22Rv1 (cell line): Measurements from ENCODE around the gene PIGQ.

Source experiments
- ZFX ChIP-seq: fragments of 450-650 bp; IDR thresholded peaks from 2 replicates; pipeline ENCODE4 v1.6.1; 2017; ENCODE audit warnings: antibody characterized with exemption, borderline replicate concordance
- TF ChIP-seq, protein P1 (sequence below): fragments of 450-650 bp; IDR thresholded peaks from 2 replicates; pipeline ENCODE4 v1.5.1; 2017; ENCODE audit warnings: mild to moderate bottlenecking

DNA sequence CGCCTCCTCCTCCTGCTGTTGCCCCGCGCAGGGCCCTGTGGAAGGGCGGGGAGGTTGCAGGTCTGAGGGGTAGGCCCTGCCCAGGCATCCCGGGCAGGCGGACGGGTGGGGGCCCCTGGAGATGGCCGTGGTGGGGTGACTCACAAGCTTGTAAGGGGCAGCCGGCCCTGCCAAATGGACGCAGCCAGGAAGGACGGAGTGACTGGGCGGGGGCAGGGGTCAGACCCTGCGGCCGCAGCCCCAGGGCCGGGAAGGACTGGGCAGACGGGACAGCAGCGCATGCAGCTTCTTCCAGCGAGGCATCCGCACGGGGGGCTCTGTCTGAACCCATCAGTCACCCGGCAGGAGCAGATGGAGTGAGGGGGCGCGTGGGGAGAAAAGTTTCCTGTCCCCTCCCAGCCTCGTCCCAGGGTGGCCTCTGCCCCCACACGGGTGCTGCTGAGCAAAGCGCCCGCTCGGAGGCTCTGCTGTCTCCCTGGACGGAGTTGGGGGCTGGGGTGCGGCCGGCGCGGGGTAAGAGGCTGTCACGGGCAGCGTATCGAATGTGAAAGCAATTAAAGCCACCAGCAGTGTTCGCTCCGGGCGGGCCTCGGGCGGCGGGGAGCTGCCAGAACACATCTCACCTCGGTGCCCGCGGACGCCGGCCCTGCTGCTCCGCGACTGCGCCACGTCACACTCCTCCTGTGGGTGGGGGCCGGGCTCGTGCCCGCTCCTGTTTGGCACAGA, 15.0 kb upstream of the PIGQ start:
- TF ChIP-seq, protein P1, sequence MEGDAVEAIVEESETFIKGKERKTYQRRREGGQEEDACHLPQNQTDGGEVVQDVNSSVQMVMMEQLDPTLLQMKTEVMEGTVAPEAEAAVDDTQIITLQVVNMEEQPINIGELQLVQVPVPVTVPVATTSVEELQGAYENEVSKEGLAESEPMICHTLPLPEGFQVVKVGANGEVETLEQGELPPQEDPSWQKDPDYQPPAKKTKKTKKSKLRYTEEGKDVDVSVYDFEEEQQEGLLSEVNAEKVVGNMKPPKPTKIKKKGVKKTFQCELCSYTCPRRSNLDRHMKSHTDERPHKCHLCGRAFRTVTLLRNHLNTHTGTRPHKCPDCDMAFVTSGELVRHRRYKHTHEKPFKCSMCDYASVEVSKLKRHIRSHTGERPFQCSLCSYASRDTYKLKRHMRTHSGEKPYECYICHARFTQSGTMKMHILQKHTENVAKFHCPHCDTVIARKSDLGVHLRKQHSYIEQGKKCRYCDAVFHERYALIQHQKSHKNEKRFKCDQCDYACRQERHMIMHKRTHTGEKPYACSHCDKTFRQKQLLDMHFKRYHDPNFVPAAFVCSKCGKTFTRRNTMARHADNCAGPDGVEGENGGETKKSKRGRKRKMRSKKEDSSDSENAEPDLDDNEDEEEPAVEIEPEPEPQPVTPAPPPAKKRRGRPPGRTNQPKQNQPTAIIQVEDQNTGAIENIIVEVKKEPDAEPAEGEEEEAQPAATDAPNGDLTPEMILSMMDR: no peak
- no peak for TF ChIP-seq ZFX
